PFSK-1 (cell line): ENCODE measurements around the gene ICE2.

Experiments used
- FOXP2 ChIP-seq: optimal IDR thresholded peaks from 2 replicates; pipeline ENCODE3; 2011; ENCODE audit warnings: borderline replicate concordance, control low read depth, inconsistent platforms; ENCODE audit not compliant: insufficient read depth; ENCODE audit errors: extremely low read length, extremely low read depth
- POLR2AphosphoS5 ChIP-seq: IDR thresholded peaks from 2 replicates; pipeline ENCODE4 v1.6.1; 2012; ENCODE audit warnings: low read depth, mild to moderate bottlenecking, control low read depth, low read length, moderate library complexity
- REST ChIP-seq, 2 experiments: IDR thresholded peaks; 2 replicates each; pipeline versions ENCODE4 v1.6.1 to v1.8.0; 2011 to 2012; ENCODE audit warnings: low read depth in 2 of 2, low read length in 2 of 2, control low read depth in 1 of 2, inconsistent platforms in 1 of 2, mild to moderate bottlenecking in 1 of 2, moderate library complexity in 1 of 2; ENCODE audit not compliant: insufficient read depth in 1 of 2
- SIN3A ChIP-seq: IDR thresholded peaks from 2 replicates; pipeline ENCODE4 v1.6.1; 2012; ENCODE audit warnings: mild to moderate bottlenecking, low read length, moderate library complexity, borderline replicate concordance; ENCODE audit not compliant: insufficient read depth
- TAF1 ChIP-seq: IDR thresholded peaks from 2 replicates; pipeline ENCODE4 v1.6.1; 2012; ENCODE audit warnings: low read length, control low read depth, borderline replicate concordance; ENCODE audit not compliant: insufficient read depth

DNA sequence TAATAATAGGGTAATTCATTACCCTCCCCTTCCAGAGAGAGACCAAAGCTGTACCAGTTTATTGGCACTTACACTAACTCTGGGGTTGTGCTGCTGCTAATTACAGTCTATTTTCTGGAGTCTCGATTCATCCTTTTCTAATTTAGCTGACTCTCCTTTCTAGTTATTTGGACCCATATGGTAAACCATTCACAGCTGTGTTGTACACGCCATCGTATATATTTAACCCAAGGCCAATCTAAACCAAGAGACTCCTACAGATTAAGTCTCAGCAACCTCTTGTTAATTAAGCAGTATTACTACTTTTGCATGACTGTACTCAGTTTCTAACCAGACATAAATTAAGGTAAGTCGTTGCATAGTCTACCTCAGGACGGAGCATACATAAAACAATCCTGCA lies 103.6 kb downstream of the ICE2 start:
- TF ChIP-seq POLR2AphosphoS5 (no peak), SIN3A (no peak), TAF1 (no peak), REST (IDR thresholded peaks at IDR 0.05; ENCODE audit: insufficient read depth in 1 of 2, low read depth in 2 of 2, low read length in 2 of 2) (no peak), FOXP2 (no peak)
